Renal cortex interstitium (tissue), 11 donors: ENCODE results near the gene NFIX. TPM values are rescaled to one million over a fixed set of nuclear protein-coding genes. Genes with fewer than 3 reads are reported as not detected.
"Not testable (repeated sequence)": the region's sequence is repeated elsewhere in the genome, so short reads cannot be mapped to it uniquely, and the experiment has no call there.

Experiments
- DNase-seq, 11 donors: peaks; one replicate each; pipeline ENCODE4 v3.0.0-alpha.2; 2013; ENCODE audit warnings: low read depth in 9 of 11, low spot score in 4 of 11; ENCODE audit errors: extremely low read depth in 1 of 11
- polyA plus RNA-seq, 3 donors: library from polyadenylated mRNA; unstranded; fragments of 120-200 nt; gene quantifications; one replicate each; pipeline ENCODE4 v1.2.1, GENCODE V29; 2013; ENCODE audit not compliant: insufficient read length in 3 of 3

The NFIX gene
- polyA plus RNA-seq, 3 donors = 12.0 to 21.6 (median 21.3) TPM

DNA sequence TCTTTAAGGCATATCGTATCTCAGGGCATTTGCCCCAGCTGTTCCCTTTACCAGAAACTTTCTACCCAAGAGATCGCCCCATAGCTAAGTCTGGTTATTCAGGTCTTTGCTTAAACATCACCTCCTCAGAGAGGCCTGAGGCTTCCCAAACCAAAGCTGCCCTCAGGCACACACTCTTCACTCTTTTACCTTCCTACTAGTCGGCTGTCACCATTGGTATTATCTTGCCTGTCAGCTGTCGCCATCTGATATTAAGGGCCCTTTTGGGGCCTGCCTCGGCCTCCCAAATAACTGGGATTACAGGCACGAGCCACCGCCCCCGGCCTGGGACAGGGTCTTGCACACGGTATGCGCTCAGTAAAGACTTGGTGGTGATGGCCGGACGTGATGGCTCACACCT lies 39.3 kb upstream of the NFIX start:
- no peak for DNase-seq

- DNase-seq = peak in 2 of 11 donors; percentile 68 to 76
These were observed 38.6 kb upstream of the NFIX start, which contains the start of gene GADD45GIP1 for GRCh38 chr19:12956446-12957388. Gene GADD45GIP1, minus strand, starts transcription at chr19:12957223. Its CDS starts 11 bp downstream, at chr19:12957212.

- not testable (repeated sequence) for DNase-seq
These were observed 37.8 kb upstream of the NFIX start for GRCh38 chr19:12957389-12957952.

DNA sequence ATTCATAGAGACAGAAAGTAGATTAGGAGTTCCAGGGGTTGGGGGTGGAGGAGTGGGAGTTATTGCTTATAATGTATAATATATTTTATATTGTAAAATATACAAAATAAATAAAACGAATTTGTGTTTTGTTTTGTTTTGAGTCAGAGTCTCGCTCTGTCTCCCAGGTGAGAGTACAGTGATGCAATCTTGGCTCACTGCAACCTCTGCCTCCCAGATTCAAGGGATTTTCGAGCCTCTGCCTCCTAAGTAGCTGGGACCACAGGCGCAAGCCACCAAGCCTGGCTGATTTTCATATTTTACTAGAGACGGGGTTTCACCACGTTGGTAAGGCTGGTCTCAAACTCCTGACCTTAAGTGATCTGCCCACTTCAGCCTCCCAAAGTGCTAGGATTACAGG lies 35.8 kb upstream of the NFIX start:
- DNase-seq = no peak

DNA sequence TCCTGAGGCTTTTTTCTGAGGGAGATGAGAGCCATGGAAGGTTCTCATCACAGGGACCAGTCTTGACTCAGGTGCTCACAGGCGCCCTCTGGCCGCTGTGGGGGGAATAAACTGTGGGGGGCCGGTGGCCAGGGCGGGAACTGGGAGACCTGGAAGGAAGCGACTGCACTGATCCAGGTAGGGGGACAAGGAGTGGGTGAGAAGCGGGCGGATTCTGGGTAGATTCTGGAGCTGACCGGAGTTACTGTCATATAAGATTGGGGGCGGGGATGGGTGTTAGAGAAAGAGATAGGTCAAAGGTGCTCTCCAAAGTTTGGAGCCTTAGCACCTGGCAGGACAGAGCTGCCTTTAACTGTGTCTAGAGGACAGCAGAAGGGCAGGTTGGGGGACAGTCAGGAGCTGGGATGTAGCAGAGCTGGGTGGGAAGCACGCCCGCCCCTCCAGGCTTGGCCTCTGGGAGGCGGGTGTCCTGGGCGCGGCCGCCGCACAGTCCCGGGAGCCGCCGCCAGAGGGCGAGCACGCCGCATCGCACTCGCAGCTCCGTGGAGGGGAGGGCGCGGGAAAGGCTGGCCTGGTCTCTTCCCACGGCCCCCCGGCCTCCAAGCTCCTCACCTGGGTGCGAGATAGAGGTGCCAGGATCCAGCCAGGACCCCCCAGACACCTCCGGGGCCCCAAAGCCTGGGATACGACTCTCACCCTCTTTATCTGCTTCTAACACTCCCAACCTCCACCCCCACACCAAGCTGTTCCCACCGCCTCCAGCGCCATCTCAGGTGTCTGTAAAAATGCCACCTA lies 30.1 kb upstream of the NFIX start:
- peak in 4 of 11 donors; percentile 39 to 64 (median 59) for DNase-seq

DNA sequence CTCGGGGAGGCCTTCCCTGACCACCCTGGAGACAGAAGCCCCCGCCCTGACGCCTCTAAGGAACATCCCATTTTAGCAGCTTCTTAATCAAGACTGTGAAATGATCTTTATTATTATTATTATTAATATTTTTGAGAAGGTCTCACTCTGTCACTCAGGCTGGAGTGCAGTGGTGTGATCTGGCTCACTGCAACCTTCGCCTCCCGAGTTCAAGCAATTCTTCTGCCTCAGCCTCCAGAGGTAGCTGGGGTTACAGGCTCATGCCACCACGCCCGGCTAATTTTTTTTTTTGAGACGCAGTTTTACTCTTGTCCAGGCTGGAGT lies 29.5 kb upstream of the NFIX start:
- no peak for DNase-seq

DNA sequence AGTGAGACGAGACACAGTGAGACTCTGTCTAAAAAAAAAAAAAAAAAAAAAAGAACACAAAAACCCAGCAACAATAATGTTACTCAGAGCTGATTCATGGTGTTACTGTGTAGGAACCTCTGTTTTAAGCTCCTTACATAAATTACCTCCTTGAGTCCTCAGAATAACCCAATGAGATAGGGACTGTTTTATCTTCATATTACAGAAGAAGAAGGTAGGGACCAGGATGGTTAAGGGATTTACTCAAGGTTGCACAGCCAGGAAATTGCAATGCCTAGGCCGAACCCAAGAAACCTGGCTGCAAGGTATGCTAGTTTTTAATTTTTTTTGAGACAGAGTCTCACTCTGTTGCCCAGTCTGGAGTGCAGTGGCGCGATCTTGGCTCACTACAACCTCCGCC lies 27.4 kb upstream of the NFIX start:
- no peak for DNase-seq

- no peak for DNase-seq
These were observed 25.8 kb upstream of the NFIX start, which contains the start of gene DAND5 for GRCh38 chr19:12969292-12969988. Gene DAND5, plus strand, starts transcription at chr19:12969576. Its CDS starts 85 bp downstream, at chr19:12969661.

- DNase-seq = no peak
These were observed 25.0 kb upstream of the NFIX start for GRCh38 chr19:12970070-12970820.

DNA sequence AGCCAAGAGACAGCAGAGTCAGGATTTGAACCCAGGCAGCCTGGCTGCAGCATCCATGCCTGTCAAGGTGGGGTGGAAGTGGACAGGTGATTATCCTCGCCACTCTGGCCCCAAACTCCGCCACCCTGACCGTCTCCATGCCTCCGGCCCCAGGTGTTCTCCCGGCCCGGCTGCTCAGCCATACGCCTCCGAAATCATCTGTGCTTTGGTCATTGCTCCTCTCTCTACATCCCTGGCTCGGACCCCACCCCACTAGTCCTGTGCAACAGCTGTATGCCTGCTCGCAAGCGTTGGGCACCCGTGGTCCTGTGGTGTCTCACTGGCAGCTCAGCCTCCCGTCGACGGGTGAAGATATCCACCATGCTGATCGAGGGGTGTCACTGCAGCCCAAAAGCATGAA lies 22.0 kb upstream of the NFIX start:
- DNase-seq = no peak

DNA sequence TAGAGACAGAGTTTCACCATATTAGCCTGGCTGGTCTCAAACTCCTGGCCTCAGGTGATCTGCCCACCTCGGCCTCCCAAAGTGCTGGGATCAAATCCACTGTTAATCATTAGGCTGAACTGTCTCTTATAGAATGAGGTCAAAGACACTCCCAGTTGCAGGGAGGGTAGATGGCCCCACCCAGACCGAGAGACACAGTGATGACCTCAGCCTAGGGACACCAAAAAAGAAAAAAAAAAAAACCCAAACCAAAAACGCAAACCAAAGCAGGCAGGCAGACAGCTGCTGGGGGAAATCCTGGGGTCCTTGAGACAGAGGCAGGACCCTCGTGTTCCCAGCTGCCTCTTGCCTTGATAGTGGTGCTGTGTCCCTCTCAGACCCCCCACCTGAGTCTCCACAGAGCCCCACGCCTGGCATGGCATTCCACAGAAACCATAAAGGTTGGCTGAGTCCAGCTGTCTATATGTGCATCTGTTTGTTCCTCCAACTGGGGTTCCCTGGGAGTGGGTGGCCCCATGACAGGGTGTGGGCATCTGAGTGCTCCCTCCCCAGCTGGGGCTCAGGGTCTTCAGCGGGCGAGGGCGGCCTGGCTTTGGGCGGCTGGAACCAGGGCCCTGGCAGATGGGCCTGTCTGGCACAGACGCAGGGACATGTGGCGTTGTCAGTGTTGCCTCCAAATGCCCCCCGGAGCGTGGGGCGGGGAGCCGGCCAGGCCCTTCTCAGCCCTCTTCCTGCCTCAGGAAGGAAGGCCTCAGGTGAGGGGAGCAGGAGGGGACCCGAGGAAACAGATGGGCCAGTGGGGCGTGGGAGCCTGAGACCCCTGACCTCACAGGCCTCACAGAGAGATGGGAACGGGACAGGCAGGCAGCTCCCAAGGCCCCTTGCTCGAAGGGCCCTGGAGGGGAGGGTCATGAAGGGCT lies 20.7 kb upstream of the NFIX start:
- no peak for DNase-seq

GRCh38 chr19:12975221-12975741 lies 20.0 kb upstream of the NFIX start:
- DNase-seq = no peak

GRCh38 chr19:12976109-12976508 lies 19.2 kb upstream of the NFIX start:
- DNase-seq = not testable (repeated sequence)

- DNase-seq = no peak
These were observed 15.3 kb upstream of the NFIX start for GRCh38 chr19:12979974-12980373.

DNA sequence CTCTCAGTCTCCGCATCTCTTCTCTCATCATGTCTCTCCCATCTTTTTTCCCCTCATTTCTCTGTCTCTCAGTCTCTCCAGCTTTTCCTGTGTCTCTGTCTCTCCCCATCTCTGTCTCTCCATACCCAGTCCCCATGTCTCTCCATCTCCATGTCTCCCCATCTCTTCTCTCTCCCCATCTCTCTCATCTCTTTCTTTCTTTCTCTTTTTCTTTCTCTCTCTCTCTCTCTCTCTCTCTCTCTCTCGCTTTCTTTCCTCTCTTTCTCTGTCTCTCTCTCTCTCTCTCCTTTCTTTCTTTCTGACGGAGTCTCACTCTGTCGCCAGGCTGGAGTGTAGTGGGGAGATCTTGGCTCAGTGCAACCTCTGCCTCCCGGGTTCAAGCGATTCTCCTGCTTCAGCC lies 12.6 kb upstream of the NFIX start:
- DNase-seq = no peak

DNA sequence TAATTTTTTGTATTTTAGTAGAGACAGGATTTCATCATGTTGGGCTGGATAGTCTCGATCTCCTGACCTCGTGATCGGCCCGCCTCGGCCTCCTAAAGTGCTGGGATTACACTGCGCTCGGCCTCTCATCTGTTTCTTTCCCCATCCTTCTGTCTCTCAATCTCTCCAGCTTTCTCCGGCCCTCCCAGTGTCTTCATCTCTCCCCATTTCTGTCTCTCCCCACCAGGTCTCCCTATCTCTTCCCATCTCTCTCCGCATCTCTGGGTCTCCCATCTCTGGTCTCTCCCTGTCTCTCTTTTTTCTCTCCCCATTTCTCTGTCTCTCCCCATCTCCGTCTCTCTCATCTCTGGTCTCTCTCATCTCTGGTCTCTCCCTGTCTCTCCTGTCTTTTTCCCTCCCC lies 12.2 kb upstream of the NFIX start:
- no peak for DNase-seq

- DNase-seq = peak in 4 of 11 donors; percentile 62 to 72 (median 64)
These were observed 11.6 kb upstream of the NFIX start for GRCh38 chr19:12983542-12984142.
